Measurements from ENCODE around the gene TNFSF13.

DNA sequence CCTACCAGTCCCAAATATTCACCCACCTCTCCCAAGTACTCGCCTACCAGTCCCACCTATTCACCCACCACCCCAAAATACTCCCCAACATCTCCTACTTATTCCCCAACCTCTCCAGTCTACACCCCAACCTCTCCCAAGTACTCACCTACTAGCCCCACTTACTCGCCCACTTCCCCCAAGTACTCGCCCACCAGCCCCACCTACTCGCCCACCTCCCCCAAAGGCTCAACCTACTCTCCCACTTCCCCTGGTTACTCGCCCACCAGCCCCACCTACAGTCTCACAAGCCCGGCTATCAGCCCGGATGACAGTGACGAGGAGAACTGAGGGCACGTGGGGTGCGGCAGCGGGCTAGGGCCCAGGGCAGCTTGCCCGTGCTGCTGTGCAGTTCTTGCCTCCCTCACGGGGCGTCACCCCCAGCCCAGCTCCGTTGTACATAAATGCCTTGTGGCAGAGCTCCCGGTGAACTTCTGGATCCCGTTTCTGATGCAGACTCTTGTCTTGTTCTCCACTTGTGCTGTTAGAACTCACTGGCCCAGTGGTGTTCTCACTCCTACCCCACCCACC is 44.6 kb upstream of the TNFSF13 start:
- TF ChIP-seq, protein P1, sequence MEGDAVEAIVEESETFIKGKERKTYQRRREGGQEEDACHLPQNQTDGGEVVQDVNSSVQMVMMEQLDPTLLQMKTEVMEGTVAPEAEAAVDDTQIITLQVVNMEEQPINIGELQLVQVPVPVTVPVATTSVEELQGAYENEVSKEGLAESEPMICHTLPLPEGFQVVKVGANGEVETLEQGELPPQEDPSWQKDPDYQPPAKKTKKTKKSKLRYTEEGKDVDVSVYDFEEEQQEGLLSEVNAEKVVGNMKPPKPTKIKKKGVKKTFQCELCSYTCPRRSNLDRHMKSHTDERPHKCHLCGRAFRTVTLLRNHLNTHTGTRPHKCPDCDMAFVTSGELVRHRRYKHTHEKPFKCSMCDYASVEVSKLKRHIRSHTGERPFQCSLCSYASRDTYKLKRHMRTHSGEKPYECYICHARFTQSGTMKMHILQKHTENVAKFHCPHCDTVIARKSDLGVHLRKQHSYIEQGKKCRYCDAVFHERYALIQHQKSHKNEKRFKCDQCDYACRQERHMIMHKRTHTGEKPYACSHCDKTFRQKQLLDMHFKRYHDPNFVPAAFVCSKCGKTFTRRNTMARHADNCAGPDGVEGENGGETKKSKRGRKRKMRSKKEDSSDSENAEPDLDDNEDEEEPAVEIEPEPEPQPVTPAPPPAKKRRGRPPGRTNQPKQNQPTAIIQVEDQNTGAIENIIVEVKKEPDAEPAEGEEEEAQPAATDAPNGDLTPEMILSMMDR (IDR thresholded peaks at IDR 0.05) = no peak
- TF ChIP-seq POLR2A (IDR thresholded peaks at IDR 0.05) = no peak
